HG02798 (cell line): ENCODE measurements around the gene TFAP2D.

Source experiments
- ATAC-seq: cut with Tn5 transposase; IDR thresholded peaks from one replicate; pipeline ENCODE4 v1.9.1; 2021; ENCODE audit warnings: mild to moderate bottlenecking; ENCODE audit not compliant: unreplicated experiment, poor library complexity

Gene TFAP2D

DNA sequence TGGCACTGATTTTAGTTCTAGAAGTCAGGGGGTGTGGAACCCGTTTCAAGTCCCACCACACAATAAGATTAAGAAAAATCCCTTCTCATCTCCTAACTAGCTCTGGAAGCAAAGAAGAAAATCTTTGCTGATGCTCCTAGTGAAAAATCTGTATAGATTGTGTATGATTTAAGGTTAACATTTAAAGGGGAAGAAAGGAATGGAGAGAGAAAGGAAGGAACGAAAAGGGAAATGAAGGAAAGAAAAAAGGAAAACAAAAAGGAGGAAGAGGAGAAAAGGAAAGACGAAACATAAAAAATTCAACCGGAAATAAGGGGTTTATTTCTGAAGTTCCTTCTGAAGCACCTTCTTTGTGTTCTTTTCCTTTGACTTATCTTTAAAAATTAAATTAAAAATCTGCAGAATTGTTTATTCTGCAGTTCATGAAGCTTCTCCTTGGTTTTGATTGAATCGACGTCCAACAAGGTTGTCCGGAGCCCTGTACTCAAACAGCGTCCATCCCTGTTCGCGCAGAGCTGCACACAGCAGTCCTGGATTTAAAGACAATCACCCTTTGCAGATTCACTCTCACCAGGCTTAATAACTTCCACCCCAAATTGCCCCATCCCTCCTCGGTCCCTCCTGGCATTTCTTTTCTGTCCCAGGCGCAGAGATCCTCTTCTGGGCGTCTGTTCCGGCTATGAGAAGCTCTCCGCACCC is 103.8 kb downstream of the TFAP2D start:
- no peak for ATAC-seq

DNA sequence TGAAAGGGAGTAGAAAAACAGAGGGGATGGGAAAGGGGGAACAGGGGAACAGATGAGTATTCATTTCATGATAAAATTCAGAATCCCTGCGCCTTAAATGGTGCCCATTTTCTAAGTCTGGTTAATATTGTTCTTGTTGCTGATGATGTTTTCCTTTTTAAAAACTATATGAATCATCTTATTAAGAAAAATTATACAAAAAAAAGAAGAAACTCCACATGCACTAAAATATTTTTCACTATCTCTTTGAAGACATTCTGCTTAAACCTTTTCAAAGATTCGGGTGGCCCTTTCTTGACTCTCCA is 104.3 kb downstream of the TFAP2D start:
- ATAC-seq = no peak

DNA sequence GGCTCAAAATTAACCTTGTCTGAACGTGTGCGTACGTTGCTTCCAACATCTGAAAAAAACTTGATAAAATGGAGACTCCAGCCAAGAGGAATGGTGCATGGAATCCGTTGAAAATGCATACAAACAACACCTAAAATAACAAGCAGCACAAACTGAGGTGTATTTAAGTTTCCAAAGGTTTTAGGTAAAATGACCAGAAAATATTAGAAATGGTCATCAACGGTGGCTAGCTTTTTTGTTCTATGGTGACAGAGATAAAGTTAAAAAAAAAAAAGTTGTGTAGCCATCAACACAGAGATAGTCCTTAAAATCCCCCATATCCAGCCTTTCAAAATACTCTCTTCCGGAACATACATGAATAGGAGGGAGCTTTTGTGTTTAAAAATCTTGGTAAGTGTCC is 104.7 kb downstream of the TFAP2D start:
- ATAC-seq = no peak

DNA sequence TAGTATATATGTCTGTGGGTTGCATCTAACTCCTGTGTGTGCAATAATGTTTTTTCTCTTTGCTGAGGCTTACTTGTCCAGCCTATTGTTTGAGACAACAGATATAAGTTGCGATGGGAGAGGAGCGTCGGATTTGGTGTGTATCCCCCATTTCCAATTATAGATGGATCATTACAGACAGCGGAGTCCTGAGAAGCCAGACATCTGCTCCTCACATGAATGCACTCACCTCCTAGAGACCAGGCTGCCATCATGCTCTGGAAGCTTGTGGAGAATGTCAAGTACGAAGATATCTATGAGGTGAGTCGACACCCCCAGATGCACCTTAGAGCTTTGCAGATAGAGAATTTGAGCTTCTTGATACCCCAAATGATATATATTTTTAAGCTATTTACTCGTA is 105.3 kb downstream of the TFAP2D start, which contains the start of gene TFAP2B:
Gene TFAP2B (plus strand): TSS at position 199 of the 400 bp plus-strand sequence. CDS start 21 bp downstream, at position 220.
- ATAC-seq = no peak

DNA sequence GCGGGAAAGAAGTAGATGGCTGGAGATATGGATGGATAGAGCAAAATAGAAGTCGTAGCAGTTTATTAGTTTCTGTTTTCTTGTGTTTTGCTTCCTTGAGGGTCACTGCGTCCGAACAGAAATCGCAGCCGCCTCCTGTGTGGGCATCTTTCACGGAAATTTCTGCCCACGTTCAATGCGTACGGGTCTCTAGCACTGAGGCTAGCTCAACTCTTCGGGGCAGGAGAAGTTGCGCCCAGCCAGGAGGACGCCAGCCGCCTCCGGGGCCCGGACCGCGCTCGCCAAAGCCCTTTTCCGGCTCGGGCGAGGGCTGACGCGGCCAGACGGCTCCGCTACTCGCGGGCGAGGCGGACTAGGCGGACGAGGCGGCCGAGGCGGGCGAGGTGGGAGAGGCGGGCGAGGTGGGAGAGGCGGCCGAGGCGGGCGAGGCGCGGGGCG is 106.2 kb downstream of the TFAP2D start:
- ATAC-seq = no peak

DNA sequence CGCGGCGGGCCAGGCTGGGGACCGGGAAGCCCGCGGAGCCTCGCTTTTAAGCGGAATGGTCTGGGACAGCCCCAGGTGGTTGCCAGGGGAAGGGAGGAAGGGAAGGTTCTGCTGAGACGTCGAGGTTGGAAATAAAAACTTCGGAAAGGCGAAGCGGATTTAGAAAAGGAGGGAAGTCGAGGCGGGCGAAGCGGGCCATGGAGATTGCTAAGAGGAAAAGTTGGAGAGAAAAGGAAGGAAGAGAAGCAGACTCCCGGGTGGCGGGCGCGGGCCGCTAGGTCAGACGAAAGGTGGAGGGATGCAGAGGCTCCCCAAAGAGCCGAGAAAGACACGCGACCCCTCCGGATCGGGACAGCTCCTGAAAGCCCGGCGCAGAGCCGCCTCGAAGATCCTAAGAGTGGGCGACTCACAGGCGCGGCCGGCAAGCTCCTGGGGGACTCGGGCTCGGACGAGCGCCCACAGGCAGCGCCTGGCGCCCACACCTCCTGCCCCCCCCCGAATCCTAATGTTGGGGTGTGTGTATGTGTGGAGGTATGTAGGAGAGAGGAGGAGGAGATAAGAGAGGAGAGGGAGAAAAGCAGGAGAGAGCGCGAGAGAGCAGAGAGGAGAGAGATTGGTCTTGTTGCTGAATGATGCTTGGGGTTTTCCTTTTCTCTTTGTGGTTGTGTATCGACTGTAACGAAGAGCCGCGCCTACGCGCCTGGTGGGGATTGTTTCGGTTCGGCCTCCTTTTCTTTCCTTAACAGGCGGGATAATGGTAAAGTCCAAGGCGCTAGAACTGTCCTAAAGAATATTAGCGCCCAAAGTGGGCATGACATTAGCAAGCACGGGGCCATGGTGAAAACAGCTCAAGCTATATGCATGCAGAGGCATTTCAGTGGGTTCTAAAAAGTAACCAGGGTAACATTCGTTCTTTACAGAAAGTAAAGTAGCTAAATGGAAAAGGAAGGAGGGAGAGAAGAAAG is 106.9 kb downstream of the TFAP2D start:
- no peak for ATAC-seq

DNA sequence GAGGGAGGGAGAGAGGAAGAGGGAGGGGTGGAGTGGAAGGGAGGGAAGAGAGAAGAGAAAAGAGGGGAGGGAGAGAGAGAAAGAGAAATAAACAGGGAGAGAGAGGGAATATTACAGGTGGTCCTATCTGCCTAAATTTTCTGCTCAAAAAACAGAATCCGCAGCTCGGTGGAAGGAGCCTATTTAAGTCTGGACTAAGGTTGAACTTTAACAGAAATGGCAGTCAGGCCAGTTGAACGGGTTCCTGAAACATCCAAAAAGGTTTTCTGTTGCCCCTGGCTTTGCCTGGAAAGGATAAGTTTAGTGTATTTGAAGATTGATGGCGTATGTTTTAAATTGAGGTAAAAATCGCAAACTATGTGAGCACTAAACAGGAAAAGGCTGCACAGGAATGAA is 107.5 kb downstream of the TFAP2D start:
- no peak for ATAC-seq

DNA sequence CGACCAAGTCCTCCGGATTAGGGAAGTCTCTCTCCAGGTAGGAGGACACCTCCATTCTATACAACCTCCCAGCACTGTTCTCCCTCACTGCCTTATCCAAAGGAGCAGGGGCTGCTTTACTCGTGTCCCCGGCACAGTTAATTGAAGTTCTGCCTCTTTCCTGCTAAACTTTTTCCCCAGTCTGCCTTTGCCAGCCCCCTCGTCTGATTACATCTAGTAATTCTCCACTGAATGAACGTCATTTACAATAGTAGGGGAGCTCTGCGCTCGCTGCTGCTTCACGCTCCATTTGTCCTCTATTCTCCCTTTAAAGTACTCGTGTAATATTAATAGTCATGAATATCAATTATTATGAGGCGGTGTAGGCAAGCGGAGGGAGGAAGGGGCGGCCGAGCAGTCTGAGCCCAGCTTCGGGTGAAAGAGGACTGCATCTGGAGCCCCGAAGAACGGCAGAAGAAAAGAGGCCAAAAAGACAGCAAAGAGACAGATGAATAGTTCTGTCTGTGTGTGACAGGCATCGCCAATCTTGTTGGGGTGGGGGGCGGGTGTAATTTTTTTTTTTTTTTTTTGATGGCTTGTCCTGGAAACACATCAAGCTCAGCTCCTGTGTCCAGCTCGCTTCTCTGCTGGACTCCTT is 108.2 kb downstream of the TFAP2D start:
- ATAC-seq = no peak

DNA sequence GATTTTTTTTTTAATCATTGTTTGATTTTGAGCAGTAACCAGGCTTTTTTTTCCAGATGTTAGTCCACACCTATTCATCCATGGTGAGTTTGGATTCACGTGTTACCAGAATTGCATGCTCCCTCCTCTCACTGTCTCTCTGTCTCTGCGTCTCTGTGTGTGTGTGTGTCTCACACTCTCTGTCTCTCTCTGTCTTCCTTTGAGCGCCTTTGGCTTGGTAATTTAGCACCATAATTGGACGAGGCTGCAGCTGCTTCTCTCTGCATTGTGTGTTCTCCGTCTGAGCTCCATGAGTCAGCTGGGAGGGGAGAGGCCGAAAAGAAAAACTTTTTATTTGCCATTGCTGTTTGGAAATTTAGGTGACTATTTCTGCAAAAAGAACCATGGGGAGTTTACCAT is 108.8 kb downstream of the TFAP2D start:
- no peak for ATAC-seq
